H1 (cell line): ENCODE results near the gene SLC38A10. TPM values are rescaled to one million over a fixed set of nuclear protein-coding genes. Genes with fewer than 3 reads are reported as not detected.

Source experiments
- CTCF ChIP-seq, 3 experiments: IDR thresholded peaks; 1 replicate in 2 of 3; 2 replicates in 1 of 3; pipeline versions ENCODE4 v1.5.1 to v1.6.1; 2011; ENCODE audit warnings: low read length in 3 of 3, mild to moderate bottlenecking in 3 of 3, inconsistent platforms in 2 of 3, low read depth in 1 of 3, moderate library complexity in 1 of 3; ENCODE audit not compliant: insufficient read depth in 1 of 3; ENCODE audit errors: control extremely low read depth in 1 of 3
- SP2 ChIP-seq: IDR thresholded peaks from 2 replicates; pipeline ENCODE4 v1.6.1; 2012; ENCODE audit warnings: mild to moderate bottlenecking, low read length, inconsistent platforms
- polyA plus RNA-seq, 7 experiments: library from polyadenylated mRNA; depleted of rRNA in 3 of 7; stranded (reverse) in 5 of 7; unstranded in 2 of 7; fragments of >200 nt in 5 of 7; fragments of 200-250 nt in 2 of 7; gene quantifications; 1 replicate in 5 of 7; 2 replicates in 1 of 7; 4 replicates in 1 of 7; pipeline versions ENCODE4 v1.2.1 to v1.2.3, GENCODE V29; 2011 to 2013; ENCODE audit warnings: missing spikeins in 2 of 7, mixed read lengths in 2 of 7
- total RNA-seq: library from RNA; stranded (reverse); fragmentation: NEBNext Ultra II Directional; extraction: Animal tissue kit (Norgen Biotek cat#: 25700); gene quantifications from 2 replicates; pipeline ENCODE4 v1.2.1, GENCODE V29; 2021

SLC38A10 gene
- total and polyA plus RNA-seq, 2 of the 8 experiments (the other 6 are each of a cell fraction or from before 2014, with no cell fraction given) = 26.4 to 41.0 TPM

- TF ChIP-seq CTCF (IDR thresholded peaks at IDR 0.05; ENCODE audit: control extremely low read depth in 1 of 3, insufficient read depth in 1 of 3, low read depth in 1 of 3, low read length in 3 of 3) (no peak), SP2 (no peak)
Observed at GRCh38 chr17:81330884-81331245, 35.8 kb upstream of the SLC38A10 start (continued).
